ENCODE measurements around the gene OR5B21.

The OR5B21 gene

GRCh38 chr11:58508005-58508404 is at the start of gene OR5B21:
Gene OR5B21 (minus strand): TSS chr11:58508105. CDS start chr11:58508105, 0 bp downstream.
- in situ Hi-C loops (cut with HindIII; ENCODE audit: low pct_ligation_motif_present, low pct_unique_long_range_greater_than_20kb, low sequenced_read_pairs), result loop anchor here (25.0 kb wide), 1 partner anchor 696 kb away; no protein-coding TSS in a partner anchor
- DNase-seq, result no peak

GRCh38 chr11:58549644-58550043 is 41.7 kb upstream of the OR5B21 start:
- DNase-seq, result no peak
- in situ Hi-C loops (cut with HindIII; ENCODE audit: low pct_ligation_motif_present, low pct_unique_long_range_greater_than_20kb, low sequenced_read_pairs), result no loop called here

GRCh38 chr11:58546841-58547240 is 38.9 kb upstream of the OR5B21 start:
- in situ Hi-C loops (cut with HindIII; ENCODE audit: low pct_ligation_motif_present, low pct_unique_long_range_greater_than_20kb, low sequenced_read_pairs), result no loop called here
- no peak for DNase-seq

DNA sequence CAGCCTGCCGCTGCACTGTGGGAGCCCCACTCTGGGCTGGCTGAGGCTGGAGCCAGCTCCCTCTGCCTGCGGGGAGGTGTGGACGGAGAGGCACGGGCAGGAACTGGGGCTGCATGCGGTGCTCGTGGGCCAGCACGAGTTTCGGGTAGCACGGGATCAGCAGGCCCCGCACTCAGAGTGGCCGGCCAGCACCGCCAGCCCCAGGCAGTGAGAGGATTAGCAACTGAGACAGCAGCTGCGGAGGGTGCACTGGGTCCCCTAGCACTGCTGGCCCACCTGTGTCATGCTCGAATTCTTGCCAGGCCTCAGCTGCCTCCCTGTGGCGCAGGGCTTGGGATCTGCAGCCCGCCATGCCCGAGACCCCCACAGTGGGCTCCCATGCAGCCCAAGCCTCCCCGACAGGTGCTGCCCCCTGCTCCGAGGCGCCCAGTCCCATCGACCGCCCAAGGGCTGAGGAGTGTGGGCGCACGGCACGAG is 24.0 kb upstream of the OR5B21 start:
- in situ Hi-C loops (cut with HindIII; ENCODE audit: low pct_ligation_motif_present, low pct_unique_long_range_greater_than_20kb, low sequenced_read_pairs), result no loop called here
- DNase-seq, result no peak

- DNase-seq, result no peak
- in situ Hi-C loops (cut with HindIII; ENCODE audit: low pct_ligation_motif_present, low pct_unique_long_range_greater_than_20kb, low sequenced_read_pairs), result no loop called here
Observed at GRCh38 chr11:58530236-58530635, 22.3 kb upstream of the OR5B21 start.

DNA sequence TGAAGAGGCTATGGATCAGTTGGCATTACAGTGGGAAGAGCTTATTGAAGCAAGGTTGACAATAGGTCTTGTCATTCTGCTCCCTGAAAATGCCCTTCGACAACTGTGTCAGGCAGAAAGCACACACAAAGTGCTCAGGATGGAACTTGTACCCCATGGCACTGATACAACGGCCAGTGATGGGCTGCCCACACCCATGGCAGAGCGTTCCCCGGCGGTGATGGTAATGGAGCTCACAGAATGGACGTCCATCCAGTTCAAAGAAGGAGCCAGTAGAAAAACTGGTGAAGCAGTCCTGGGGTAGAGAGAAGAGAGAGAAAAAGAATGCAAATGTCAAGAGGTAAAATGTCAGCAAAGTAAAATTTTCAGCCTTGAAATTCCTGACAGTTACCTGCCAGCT is 19.5 kb upstream of the OR5B21 start:
- DNase-seq, result no peak
- in situ Hi-C loops (cut with HindIII; ENCODE audit: low pct_ligation_motif_present, low pct_unique_long_range_greater_than_20kb, low sequenced_read_pairs), result no loop called here

DNA sequence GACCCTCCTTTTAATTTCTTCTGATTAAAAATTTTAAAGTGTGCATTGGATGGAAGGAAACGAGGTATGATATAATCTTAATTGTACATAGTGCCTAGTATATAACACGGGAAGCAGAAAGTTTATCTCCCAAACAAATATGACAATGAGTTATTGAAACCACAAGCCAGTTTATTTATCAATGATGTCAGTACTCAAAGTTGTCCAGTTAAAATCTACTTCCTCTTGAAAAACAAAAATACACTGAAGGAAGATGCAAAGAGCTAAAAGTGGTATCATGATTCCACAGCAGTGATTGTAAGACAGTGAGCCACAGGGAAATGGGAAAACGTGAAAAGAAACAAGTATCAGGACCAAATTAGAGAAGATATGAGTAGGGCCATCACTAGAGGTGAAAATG is 18.8 kb upstream of the OR5B21 start:
- DNase-seq, result no peak
- in situ Hi-C loops (cut with HindIII; ENCODE audit: low pct_ligation_motif_present, low pct_unique_long_range_greater_than_20kb, low sequenced_read_pairs), result no loop called here

GRCh38 chr11:58525037-58525614 is 17.2 kb upstream of the OR5B21 start:
- in situ Hi-C loops (cut with HindIII; ENCODE audit: low pct_ligation_motif_present, low pct_unique_long_range_greater_than_20kb, low sequenced_read_pairs), result no loop called here
- no peak for DNase-seq

DNA sequence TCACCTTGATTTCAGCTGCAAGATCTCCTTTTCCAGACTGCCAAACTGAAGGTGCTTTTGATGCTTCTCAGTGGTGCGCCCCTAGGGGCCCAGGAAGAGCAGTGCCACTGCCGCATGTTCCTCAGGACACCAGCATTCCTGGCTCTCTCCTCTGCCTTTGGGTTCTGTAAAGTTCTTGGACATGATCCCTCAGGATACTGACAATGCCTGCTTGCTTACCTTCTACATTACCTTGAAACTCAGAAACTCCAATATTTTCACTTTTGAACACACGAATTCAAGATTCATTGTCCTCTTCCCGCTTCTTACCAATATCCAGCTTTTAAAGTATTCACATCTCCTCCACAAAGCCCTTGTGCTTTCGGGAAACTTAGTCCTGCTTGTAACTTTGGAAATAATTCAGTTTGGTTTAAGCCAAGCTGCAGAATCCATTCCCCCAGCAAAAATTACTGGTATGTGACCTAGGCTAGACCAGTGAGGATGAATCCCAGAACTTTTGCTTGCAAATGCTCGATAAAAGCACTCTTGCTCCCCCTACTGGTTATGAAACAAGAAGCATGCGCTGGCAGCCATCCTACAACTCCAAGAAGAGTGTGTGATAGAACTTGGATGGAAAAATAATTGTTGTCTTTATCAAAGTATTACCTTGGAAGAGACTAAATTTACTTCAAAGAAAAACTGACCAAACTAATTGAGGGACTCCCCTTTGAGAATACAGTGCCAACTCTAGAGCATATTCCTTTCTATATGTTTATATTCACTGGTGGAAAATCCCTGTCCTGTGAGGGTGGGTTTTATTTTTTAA is 16.5 kb upstream of the OR5B21 start:
- DNase-seq, result peak; percentile 74
- in situ Hi-C loops (cut with HindIII; ENCODE audit: low pct_ligation_motif_present, low pct_unique_long_range_greater_than_20kb, low sequenced_read_pairs), result loop anchor here (25.0 kb wide), 1 partner anchor 712 kb away; no protein-coding TSS in a partner anchor

GRCh38 chr11:58513747-58514367 is 6.0 kb upstream of the OR5B21 start:
- DNase-seq, result peak; percentile 64
- in situ Hi-C loops (cut with HindIII; ENCODE audit: low pct_ligation_motif_present, low pct_unique_long_range_greater_than_20kb, low sequenced_read_pairs), result loop anchor here (25.0 kb wide), 1 partner anchor 702 kb away; no protein-coding TSS in a partner anchor

GRCh38 chr11:58511636-58512035 is 3.7 kb upstream of the OR5B21 start:
- in situ Hi-C loops (cut with HindIII; ENCODE audit: low pct_ligation_motif_present, low pct_unique_long_range_greater_than_20kb, low sequenced_read_pairs), result loop anchor here (25.0 kb wide), 1 partner anchor 699 kb away; no protein-coding TSS in a partner anchor
- no peak for DNase-seq

DNA sequence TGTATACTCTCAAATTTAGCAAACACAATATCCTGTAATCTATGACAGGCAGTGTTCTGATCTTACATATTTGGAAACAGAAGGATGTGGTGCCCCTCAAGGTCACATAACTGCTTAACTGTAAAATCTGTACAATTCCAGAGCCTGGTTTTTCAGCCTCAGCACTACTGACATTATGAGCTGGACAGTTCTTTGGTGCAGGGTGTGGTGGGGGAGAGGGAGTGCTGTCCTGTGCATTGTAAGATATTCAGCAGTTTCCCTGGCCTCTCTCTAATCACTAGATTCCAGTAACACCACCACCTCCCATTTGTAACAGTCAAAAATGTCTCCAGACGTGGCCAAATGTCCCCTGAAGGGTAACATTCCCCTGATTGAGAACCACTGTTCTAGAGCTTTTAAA is 1.8 kb upstream of the OR5B21 start:
- in situ Hi-C loops (cut with HindIII; ENCODE audit: low pct_ligation_motif_present, low pct_unique_long_range_greater_than_20kb, low sequenced_read_pairs), result loop anchor here (25.0 kb wide), 1 partner anchor 697 kb away; no protein-coding TSS in a partner anchor
- no peak for DNase-seq

GRCh38 chr11:58508814-58509213 is 909 bp upstream of the OR5B21 start:
- in situ Hi-C loops (cut with HindIII; ENCODE audit: low pct_ligation_motif_present, low pct_unique_long_range_greater_than_20kb, low sequenced_read_pairs), result loop anchor here (25.0 kb wide), 1 partner anchor 697 kb away; no protein-coding TSS in a partner anchor
- DNase-seq, result no peak

GRCh38 chr11:58507355-58507754 is 550 bp downstream of the OR5B21 start:
- no peak for DNase-seq
- in situ Hi-C loops (cut with HindIII; ENCODE audit: low pct_ligation_motif_present, low pct_unique_long_range_greater_than_20kb, low sequenced_read_pairs), result loop anchor here (25.0 kb wide), 1 partner anchor 695 kb away; no protein-coding TSS in a partner anchor

- DNase-seq, result no peak
- in situ Hi-C loops (cut with HindIII; ENCODE audit: low pct_ligation_motif_present, low pct_unique_long_range_greater_than_20kb, low sequenced_read_pairs), result loop anchor here (25.0 kb wide), 1 partner anchor 695 kb away; no protein-coding TSS in a partner anchor
Observed at GRCh38 chr11:58506935-58507334, 970 bp downstream of the OR5B21 start.

GRCh38 chr11:58505849-58506248 is 2.1 kb downstream of the OR5B21 start:
- DNase-seq, result no peak
- in situ Hi-C loops (cut with HindIII; ENCODE audit: low pct_ligation_motif_present, low pct_unique_long_range_greater_than_20kb, low sequenced_read_pairs), result loop anchor here (25.0 kb wide), 1 partner anchor 694 kb away; no protein-coding TSS in a partner anchor

DNA sequence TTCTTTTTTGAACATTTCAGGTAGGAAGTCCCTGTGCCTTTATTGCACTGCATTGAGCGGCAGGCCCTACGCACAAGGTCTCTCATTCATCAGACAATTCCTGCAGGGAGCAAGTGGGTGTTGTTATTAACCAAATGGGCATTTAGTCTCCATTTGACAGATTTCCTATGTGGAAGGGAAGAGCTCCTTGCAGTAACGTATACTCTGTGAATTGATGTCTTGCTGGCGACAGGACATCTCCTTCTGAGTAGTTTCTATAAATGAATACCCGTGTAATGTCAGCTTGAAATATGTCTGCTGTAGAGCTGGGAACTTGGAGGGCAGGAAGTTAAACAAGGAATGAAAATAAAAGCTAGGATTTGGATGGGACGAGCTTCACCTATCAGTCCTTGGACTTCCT is 3.7 kb downstream of the OR5B21 start:
- DNase-seq, result no peak
- in situ Hi-C loops (cut with HindIII; ENCODE audit: low pct_ligation_motif_present, low pct_unique_long_range_greater_than_20kb, low sequenced_read_pairs), result loop anchor here (25.0 kb wide), 1 partner anchor 692 kb away; no protein-coding TSS in a partner anchor

GRCh38 chr11:58503361-58503856 is 4.5 kb downstream of the OR5B21 start:
- DNase-seq, result no peak
- in situ Hi-C loops (cut with HindIII; ENCODE audit: low pct_ligation_motif_present, low pct_unique_long_range_greater_than_20kb, low sequenced_read_pairs), result loop anchor here (25.0 kb wide), 1 partner anchor 691 kb away; no protein-coding TSS in a partner anchor

- in situ Hi-C loops (cut with HindIII; ENCODE audit: low pct_ligation_motif_present, low pct_unique_long_range_greater_than_20kb, low sequenced_read_pairs), result loop anchor here (25.0 kb wide), 1 partner anchor 690 kb away; no protein-coding TSS in a partner anchor
- DNase-seq, result no peak
Observed at GRCh38 chr11:58502004-58502403, 5.9 kb downstream of the OR5B21 start.

Data from ACHN (cell line).